GM12875 (cell line): Measurements from ENCODE around the gene UBR7.

Experiments
- H3K4me3 ChIP-seq: one replicate; pipeline ENCODE4 v1.5.1; 2011; ENCODE audit warnings: low read depth, low read length, control low read depth
- CTCF ChIP-seq: IDR thresholded peaks from 2 replicates; pipeline ENCODE4 v1.5.1; 2011; ENCODE audit warnings: low read depth, mild to moderate bottlenecking, control low read depth, inconsistent platforms, low read length, moderate library complexity, borderline replicate concordance; ENCODE audit not compliant: insufficient read depth

The UBR7 gene

GRCh38 chr14:93245764-93246420 lies 38.8 kb downstream of the UBR7 start:
- no peak for TF ChIP-seq CTCF
- no peak overlapping the region for H3K4me3 ChIP-seq

GRCh38 chr14:93246534-93246933 lies 39.5 kb downstream of the UBR7 start:
- H3K4me3 ChIP-seq, result no peak overlapping the region
- TF ChIP-seq CTCF, result no peak

GRCh38 chr14:93249128-93249831 lies 42.2 kb downstream of the UBR7 start:
- no peak overlapping the region for H3K4me3 ChIP-seq
- TF ChIP-seq CTCF, result no peak

- TF ChIP-seq CTCF, result no peak
- no peak overlapping the region for H3K4me3 ChIP-seq
These were observed 55.4 kb downstream of the UBR7 start for GRCh38 chr14:93262446-93262845.

GRCh38 chr14:93263416-93263815 lies 56.4 kb downstream of the UBR7 start:
- no peak for TF ChIP-seq CTCF

GRCh38 chr14:93266127-93266526 lies 59.1 kb downstream of the UBR7 start:
- no peak overlapping the region for H3K4me3 ChIP-seq
- no peak for TF ChIP-seq CTCF

More at GRCh38 chr14:93263416-93263815, 56.4 kb downstream of the UBR7 start:
- no peak overlapping the region for H3K4me3 ChIP-seq

GRCh38 chr14:93267149-93267711 lies 60.2 kb downstream of the UBR7 start:
- no peak overlapping the region for H3K4me3 ChIP-seq
- no peak for TF ChIP-seq CTCF
